ENCODE data around the gene PAIP2B. TPM values are rescaled to one million over a fixed set of nuclear protein-coding genes. Genes with fewer than 3 reads are reported as not detected.

Gene PAIP2B
- total RNA-seq, 2 experiments from 2014 or later = 2.3 to 3.0 TPM

DNA sequence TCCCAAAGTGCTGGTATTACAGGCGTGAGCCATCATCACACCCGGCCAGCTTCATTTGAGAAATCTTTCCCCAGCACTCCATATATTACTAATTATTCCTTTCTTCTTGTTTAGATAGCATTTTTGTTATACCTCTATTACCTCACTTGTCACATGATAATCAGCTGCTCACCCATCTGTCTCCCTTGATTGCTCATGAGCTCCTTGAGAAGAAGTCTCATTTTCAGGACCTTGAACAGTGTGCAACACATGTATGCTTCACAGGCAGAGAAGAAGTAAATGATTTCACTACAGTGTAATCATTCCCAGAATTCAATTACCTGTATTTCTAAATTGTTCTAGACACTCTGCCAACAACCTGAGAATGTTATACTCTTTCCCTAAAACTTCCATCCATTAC, 6.2 kb downstream of the PAIP2B start:
- H3K27ac Mint-ChIP-seq = no peak overlapping the region
- H3K27me3 Mint-ChIP-seq = no peaks in the 10 kb centered on the region
- ATAC-seq (no peak), DNase-seq (no peak)
- no peaks in the 10 kb centered on the region for H3K36me3 Mint-ChIP-seq (ENCODE audit: low read depth)
- POLR2A ChIA-PET = no interaction called here
- intact Hi-C loops (cut with DNase I, micrococcal nuclease) = loop anchor here in 1 of 2 experiments (10.0 kb wide), 1 partner anchor 926 kb away; the partner anchor contains the start of gene SNRPG
- CTCF ChIA-PET = interaction anchor here (0.7 kb wide), 1 partner anchor 11 kb away, joined by 4 read pairs; no protein-coding TSS in a partner anchor
- H3K9me3 Mint-ChIP-seq (ENCODE audit: low read depth) = no peaks in the 10 kb centered on the region
- no peak overlapping the region for H3K4me3 Mint-ChIP-seq
- H3K4me1 Mint-ChIP-seq = peaks cover 8% of the 10 kb centered on the region

- no peaks in the 10 kb centered on the region for H3K36me3 Mint-ChIP-seq (ENCODE audit: low read depth)
- H3K27ac Mint-ChIP-seq = no peak overlapping the region
- H3K9me3 Mint-ChIP-seq (ENCODE audit: low read depth) = no peaks in the 10 kb centered on the region
- no peak overlapping the region for H3K4me3 Mint-ChIP-seq
- DNase-seq (no peak), ATAC-seq (no peak)
- no peaks in the 10 kb centered on the region for H3K27me3 Mint-ChIP-seq
- intact Hi-C loops (cut with DNase I, micrococcal nuclease) = no loop called here
- no peaks in the 10 kb centered on the region for H3K4me1 Mint-ChIP-seq
- POLR2A ChIA-PET = no interaction called here
- CTCF ChIA-PET = interaction anchor here (0.5 kb wide), 1 partner anchor 35 kb away, joined by 3 read pairs; no protein-coding TSS in a partner anchor
Observed at GRCh38 chr2:71216501-71216900, 10.4 kb downstream of the PAIP2B start.

DNA sequence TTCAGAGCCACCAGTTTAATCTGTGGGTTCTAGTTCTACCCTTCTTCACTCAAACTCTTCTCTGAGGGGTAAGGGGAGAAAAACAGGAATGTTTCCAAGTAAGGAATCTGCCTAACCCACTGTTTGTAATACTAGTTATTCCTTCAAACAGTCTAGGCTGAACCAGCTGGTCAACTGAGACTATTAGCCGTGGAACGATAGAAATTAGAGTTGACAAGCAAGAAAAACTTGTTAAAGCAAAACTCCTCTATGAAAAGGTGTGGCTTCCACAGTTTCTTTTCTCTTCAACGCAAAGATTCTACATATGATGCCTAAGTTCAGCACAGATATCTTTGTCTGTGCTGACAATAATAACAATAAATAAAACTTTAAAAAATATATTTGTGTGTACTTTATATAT, 11.5 kb downstream of the PAIP2B start:
- no peaks in the 10 kb centered on the region for H3K9me3 Mint-ChIP-seq (ENCODE audit: low read depth)
- no peaks in the 10 kb centered on the region for H3K36me3 Mint-ChIP-seq (ENCODE audit: low read depth)
- ATAC-seq = no peak
- no peaks in the 10 kb centered on the region for H3K27me3 Mint-ChIP-seq
- DNase-seq = no peak
- POLR2A ChIA-PET = no interaction called here
- intact Hi-C loops (cut with DNase I, micrococcal nuclease) = no loop called here
- no peak overlapping the region for H3K4me3 Mint-ChIP-seq
- CTCF ChIA-PET = no interaction called here
- H3K27ac Mint-ChIP-seq = no peak overlapping the region
- no peaks in the 10 kb centered on the region for H3K4me1 Mint-ChIP-seq

DNA sequence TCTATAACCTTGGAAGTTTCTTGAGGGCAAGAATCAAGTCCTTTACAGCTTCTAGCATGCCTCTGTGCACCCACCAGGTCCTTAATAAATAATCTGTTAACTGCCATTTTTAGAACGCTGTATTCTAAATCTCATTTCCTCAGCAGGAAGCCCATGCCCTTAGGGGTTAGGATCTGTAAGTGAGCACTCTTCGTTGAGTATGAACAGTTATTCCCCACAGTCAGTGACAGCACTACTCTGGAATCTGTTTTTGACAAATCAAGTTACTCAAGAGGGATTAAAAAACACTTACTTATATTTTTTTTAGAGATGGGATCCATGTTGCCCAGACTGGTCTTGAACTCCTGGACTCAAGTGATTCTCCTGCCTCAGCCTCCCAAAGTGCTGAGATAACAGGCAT, 14.6 kb downstream of the PAIP2B start:
- intact Hi-C loops (cut with DNase I, micrococcal nuclease) = no loop called here
- Mint-ChIP-seq H3K9me3 (ENCODE audit: low read depth) (no peaks in the 10 kb centered on the region), H3K4me3 (no peak overlapping the region), H3K27me3 (no peaks in the 10 kb centered on the region), H3K27ac (no peak overlapping the region), H3K4me1 (no peaks in the 10 kb centered on the region), H3K36me3 (ENCODE audit: low read depth) (no peaks in the 10 kb centered on the region)
- ATAC-seq = no peak
- DNase-seq = no peak
- ChIA-PET CTCF (no interaction called here), POLR2A (no interaction called here)

GRCh38 chr2:71210292-71210691, 16.6 kb downstream of the PAIP2B start:
- no peak overlapping the region for H3K27ac Mint-ChIP-seq
- CTCF ChIA-PET = interaction anchor here (1.0 to 1.1 kb wide), 2 partner anchors 10 to 89 kb away, joined by 3 to 4 read pairs; no protein-coding TSS in a partner anchor

GRCh38 chr2:71208756-71209155, 18.1 kb downstream of the PAIP2B start:
- no peak overlapping the region for H3K27ac Mint-ChIP-seq
- ATAC-seq (no peak), DNase-seq (no peak)
- ChIA-PET POLR2A (no interaction called here), CTCF (no interaction called here)
- H3K4me1 Mint-ChIP-seq = no peaks in the 10 kb centered on the region
- H3K27me3 Mint-ChIP-seq = no peaks in the 10 kb centered on the region
- no peaks in the 10 kb centered on the region for H3K9me3 Mint-ChIP-seq (ENCODE audit: low read depth)
- intact Hi-C loops (cut with DNase I, micrococcal nuclease) = no loop called here
- no peaks in the 10 kb centered on the region for H3K36me3 Mint-ChIP-seq (ENCODE audit: low read depth)
- H3K4me3 Mint-ChIP-seq = no peak overlapping the region

More at GRCh38 chr2:71210292-71210691, 16.6 kb downstream of the PAIP2B start:
- no peaks in the 10 kb centered on the region for H3K9me3 Mint-ChIP-seq (ENCODE audit: low read depth)
- no peak for ATAC-seq
- POLR2A ChIA-PET = no interaction called here
- no peaks in the 10 kb centered on the region for H3K36me3 Mint-ChIP-seq (ENCODE audit: low read depth)
- no peak overlapping the region for H3K4me3 Mint-ChIP-seq
- no peak for DNase-seq
- intact Hi-C loops (cut with DNase I, micrococcal nuclease) = no loop called here
- no peaks in the 10 kb centered on the region for H3K27me3 Mint-ChIP-seq
- no peaks in the 10 kb centered on the region for H3K4me1 Mint-ChIP-seq

- Mint-ChIP-seq H3K4me1 (no peaks in the 10 kb centered on the region), H3K36me3 (ENCODE audit: low read depth) (no peaks in the 10 kb centered on the region), H3K27ac (no peak overlapping the region), H3K27me3 (no peaks in the 10 kb centered on the region), H3K9me3 (ENCODE audit: low read depth) (no peaks in the 10 kb centered on the region), H3K4me3 (no peak overlapping the region)
- CTCF ChIA-PET = interaction anchor here (0.8 kb wide), 1 partner anchor 71 kb away, joined by 3 read pairs; no protein-coding TSS in a partner anchor
- POLR2A ChIA-PET = no interaction called here
- DNase-seq = no peak
- intact Hi-C loops (cut with DNase I, micrococcal nuclease) = no loop called here
- no peak for ATAC-seq
Observed at GRCh38 chr2:71207601-71208000, 19.3 kb downstream of the PAIP2B start.

DNA sequence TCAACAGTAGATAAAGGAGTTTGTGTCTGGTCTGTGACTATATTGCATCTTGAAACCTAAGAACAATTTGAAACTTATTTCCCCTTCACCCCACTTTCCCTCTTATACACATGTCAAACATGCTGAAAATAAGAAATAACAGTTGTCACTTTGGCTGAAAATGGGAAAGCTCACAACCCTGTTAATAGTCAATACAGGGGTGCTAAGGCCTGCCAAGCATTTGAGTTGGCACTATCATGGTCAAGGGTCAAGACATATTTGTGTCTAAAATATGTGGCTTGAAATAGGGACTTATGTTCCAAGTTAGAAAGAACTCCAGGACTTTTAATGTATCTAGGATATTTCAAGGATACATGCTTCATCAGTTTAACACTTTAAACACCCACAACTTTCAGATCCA, 20.6 kb downstream of the PAIP2B start:
- CTCF ChIA-PET = interaction anchor here (0.6 kb wide), 1 partner anchor 932 kb away, joined by 3 read pairs; no protein-coding TSS in a partner anchor
- no peak overlapping the region for H3K27ac Mint-ChIP-seq
- no peak for ATAC-seq
- peaks cover 7% of the 10 kb centered on the region for H3K36me3 Mint-ChIP-seq (ENCODE audit: low read depth)
- POLR2A ChIA-PET = no interaction called here
- intact Hi-C loops (cut with DNase I, micrococcal nuclease) = no loop called here
- no peaks in the 10 kb centered on the region for H3K27me3 Mint-ChIP-seq
- no peaks in the 10 kb centered on the region for H3K9me3 Mint-ChIP-seq (ENCODE audit: low read depth)
- H3K4me1 Mint-ChIP-seq = no peaks in the 10 kb centered on the region
- DNase-seq = no peak
- no peak overlapping the region for H3K4me3 Mint-ChIP-seq

- Mint-ChIP-seq H3K27ac (no peak overlapping the region), H3K9me3 (ENCODE audit: low read depth) (no peaks in the 10 kb centered on the region), H3K4me3 (no peak overlapping the region), H3K4me1 (no peaks in the 10 kb centered on the region), H3K36me3 (ENCODE audit: low read depth) (peaks cover 2% of the 10 kb centered on the region), H3K27me3 (no peaks in the 10 kb centered on the region)
- CTCF ChIA-PET = interaction anchor here (0.6 to 1.5 kb wide), 3 partner anchors 16 to 479 kb away, joined by 3 read pairs; no protein-coding TSS in a partner anchor
- POLR2A ChIA-PET = no interaction called here
- intact Hi-C loops (cut with DNase I, micrococcal nuclease) = no loop called here
- ATAC-seq = no peak
- DNase-seq = no peak
Observed at GRCh38 chr2:71191570-71191943, 35.3 kb downstream of the PAIP2B start.

DNA sequence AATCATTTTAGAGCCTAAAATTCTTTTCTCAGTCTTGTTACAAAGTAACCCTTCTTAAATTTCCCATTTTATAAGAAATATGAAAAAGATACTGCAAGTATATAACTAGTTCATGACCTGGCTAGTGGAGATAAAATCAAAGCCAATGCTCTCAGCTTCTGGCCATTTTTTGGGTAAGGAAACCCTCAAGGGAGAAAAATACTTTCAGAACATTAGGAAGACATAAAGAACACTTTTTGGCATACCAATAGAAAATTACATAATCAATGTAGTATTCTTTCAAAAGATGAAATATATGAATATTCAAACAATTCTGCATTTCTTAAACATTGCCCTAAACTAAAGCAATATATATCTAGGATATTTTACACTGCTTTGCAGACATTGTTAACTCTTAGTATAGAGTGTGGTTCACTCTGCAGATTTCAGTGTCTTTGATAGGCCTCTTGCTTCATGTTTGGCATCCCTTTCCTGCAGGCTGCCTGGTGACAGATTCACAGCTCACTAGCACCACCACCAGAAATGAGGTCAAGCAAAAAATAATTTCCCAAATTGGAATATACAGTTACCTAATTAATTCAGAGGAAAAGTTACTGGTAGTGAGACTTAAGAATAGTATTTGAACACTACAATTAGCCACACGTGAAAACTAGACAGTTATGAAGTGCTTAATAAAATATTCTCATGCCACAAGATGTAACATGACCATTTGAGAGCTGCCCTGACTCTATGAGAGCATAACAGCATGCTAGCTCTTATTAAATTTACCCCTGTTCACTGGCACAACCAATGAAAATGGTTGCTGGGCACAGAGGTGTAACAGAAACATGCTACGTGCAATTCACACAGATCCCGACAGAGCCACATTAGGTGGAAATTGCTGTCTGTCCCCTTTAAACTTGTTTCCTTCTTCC, 36.0 kb downstream of the PAIP2B start:
- H3K4me1 Mint-ChIP-seq = no peaks in the 10 kb centered on the region
- intact Hi-C loops (cut with DNase I, micrococcal nuclease) = no loop called here

DNA sequence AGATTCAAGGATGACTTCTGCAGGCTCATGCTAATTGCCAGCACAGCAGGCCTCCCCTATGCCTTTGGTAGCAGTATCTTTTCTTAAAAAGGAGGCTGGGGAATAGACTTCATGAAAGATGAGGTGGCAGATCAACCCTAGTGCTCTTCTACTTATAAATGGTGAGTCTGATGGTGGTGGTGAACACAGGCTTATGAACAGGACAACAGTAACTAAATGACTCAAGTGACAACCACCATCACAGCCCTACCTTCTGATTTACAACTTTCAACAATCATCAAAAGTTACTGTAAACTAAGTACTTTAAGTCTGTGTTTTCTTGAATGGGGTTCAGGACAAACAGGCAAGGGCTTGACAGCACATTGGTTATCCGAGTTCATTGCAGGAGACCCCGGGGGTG, 39.3 kb downstream of the PAIP2B start:
- DNase-seq = no peak
- H3K4me3 Mint-ChIP-seq = no peak overlapping the region
- H3K27me3 Mint-ChIP-seq = no peaks in the 10 kb centered on the region
- H3K4me1 Mint-ChIP-seq = peaks cover 7% of the 10 kb centered on the region
- CTCF ChIA-PET = no interaction called here
- POLR2A ChIA-PET = no interaction called here
- H3K9me3 Mint-ChIP-seq (ENCODE audit: low read depth) = no peaks in the 10 kb centered on the region
- no peaks in the 10 kb centered on the region for H3K36me3 Mint-ChIP-seq (ENCODE audit: low read depth)
- intact Hi-C loops (cut with DNase I, micrococcal nuclease) = no loop called here
- ATAC-seq = peak; percentile 30
- H3K27ac Mint-ChIP-seq = no peak overlapping the region

More for the DNA sequence above, 36.0 kb downstream of the PAIP2B start:
- Mint-ChIP-seq H3K4me3 (no peak overlapping the region), H3K9me3 (ENCODE audit: low read depth) (no peaks in the 10 kb centered on the region), H3K27ac (no peak overlapping the region), H3K36me3 (ENCODE audit: low read depth) (no peaks in the 10 kb centered on the region), H3K27me3 (no peaks in the 10 kb centered on the region)
- ChIA-PET POLR2A (no interaction called here), CTCF (interaction anchor here (0.6 to 1.5 kb wide), 2 partner anchors 15 to 480 kb away, joined by 3 read pairs; no protein-coding TSS in a partner anchor)
- DNase-seq (no peak), ATAC-seq (no peak)

DNA sequence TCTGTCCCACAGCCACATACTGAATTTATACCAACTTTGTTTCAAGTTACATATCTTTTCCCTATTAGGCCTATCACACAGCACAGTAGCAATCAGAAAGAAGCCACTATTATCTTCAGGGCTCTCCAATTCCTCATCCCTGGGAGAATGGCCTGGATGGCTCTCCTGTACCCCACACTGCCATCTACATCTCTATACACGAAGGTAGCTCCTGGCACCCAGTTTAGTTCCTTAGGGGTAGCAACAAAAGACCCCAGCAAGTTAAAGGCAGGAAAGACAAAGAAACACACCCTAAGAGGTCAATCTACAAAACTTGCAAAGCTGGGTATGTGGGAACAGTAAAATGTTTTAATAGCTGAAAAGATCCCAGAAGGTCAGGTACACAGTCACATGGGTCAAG, 39.9 kb downstream of the PAIP2B start:
- DNase-seq (no peak), ATAC-seq (no peak)
- no peaks in the 10 kb centered on the region for H3K36me3 Mint-ChIP-seq (ENCODE audit: low read depth)
- POLR2A ChIA-PET = no interaction called here
- CTCF ChIA-PET = interaction anchor here (0.6 to 1.2 kb wide), 3 partner anchors 10 to 322 kb away, joined by 3 to 5 read pairs (median 3); partner anchors contain the start of gene PAIP2B
- no peak overlapping the region for H3K4me3 Mint-ChIP-seq
- intact Hi-C loops (cut with DNase I, micrococcal nuclease) = no loop called here
- H3K27me3 Mint-ChIP-seq = no peaks in the 10 kb centered on the region
- no peaks in the 10 kb centered on the region for H3K9me3 Mint-ChIP-seq (ENCODE audit: low read depth)
- H3K4me1 Mint-ChIP-seq = peaks cover 7% of the 10 kb centered on the region
- H3K27ac Mint-ChIP-seq = no peak overlapping the region

All from activated CD4-positive, alpha-beta T cell treated with anti-CD3 and anti-CD28 coated beads for 36 hours (primary cell).